SK-N-MC (cell line): ENCODE data around the gene MINDY4.

ENCODE experiments used
- EZH2 ChIP-seq: fragments of 200-600 bp; sonication (generic); IDR thresholded peaks from one replicate; pipeline ENCODE4 v1.6.1; 2017; ENCODE audit warnings: antibody characterized with exemption
- POLR2AphosphoS5 ChIP-seq: IDR thresholded peaks from 2 replicates; pipeline ENCODE4 v1.6.1; 2012; ENCODE audit warnings: mild to moderate bottlenecking, low read depth, low read length, borderline replicate concordance

GRCh38 chr7:30899630-30900029 lies 128.4 kb downstream of the MINDY4 start:
- TF ChIP-seq POLR2AphosphoS5 = no peak
- TF ChIP-seq EZH2 = no peak
